Ishikawa (cell line): Measurements from ENCODE around the gene CACNA1C.

Experiments used
- CREB1 ChIP-seq: IDR thresholded peaks from 2 replicates; pipeline ENCODE4 v1.6.1; 2012; ENCODE audit warnings: low read depth
- EGR1 ChIP-seq: IDR thresholded peaks from 2 replicates; pipeline ENCODE4 v1.6.1; 2012
- EP300 ChIP-seq: IDR thresholded peaks from 2 replicates; pipeline ENCODE4 v1.6.1; 2012; ENCODE audit warnings: borderline replicate concordance
- RAD21 ChIP-seq: IDR thresholded peaks from 2 replicates; pipeline ENCODE4 v1.6.1; 2012; ENCODE audit warnings: low read depth
- REST ChIP-seq: IDR thresholded peaks from 2 replicates; pipeline ENCODE4 v1.6.1; 2012; ENCODE audit warnings: low read depth, mild to moderate bottlenecking
- TAF1 ChIP-seq: IDR thresholded peaks from 2 replicates; pipeline ENCODE4 v1.6.1; 2012; ENCODE audit warnings: low read depth, mild to moderate bottlenecking
- TCF12 ChIP-seq: IDR thresholded peaks from 2 replicates; pipeline ENCODE4 v1.6.1; 2012; ENCODE audit warnings: low read depth
- TEAD4 ChIP-seq: IDR thresholded peaks from 2 replicates; pipeline ENCODE4 v1.6.1; 2012
- YY1 ChIP-seq: IDR thresholded peaks from 2 replicates; pipeline ENCODE4 v1.6.1; 2012; ENCODE audit warnings: low read depth
- TF ChIP-seq, protein P1 (sequence below): IDR thresholded peaks from 2 replicates; pipeline ENCODE4 v1.6.1; 2012
- TF ChIP-seq, protein P2 (sequence below): IDR thresholded peaks from 2 replicates; pipeline ENCODE4 v1.6.1; 2012

DNA sequence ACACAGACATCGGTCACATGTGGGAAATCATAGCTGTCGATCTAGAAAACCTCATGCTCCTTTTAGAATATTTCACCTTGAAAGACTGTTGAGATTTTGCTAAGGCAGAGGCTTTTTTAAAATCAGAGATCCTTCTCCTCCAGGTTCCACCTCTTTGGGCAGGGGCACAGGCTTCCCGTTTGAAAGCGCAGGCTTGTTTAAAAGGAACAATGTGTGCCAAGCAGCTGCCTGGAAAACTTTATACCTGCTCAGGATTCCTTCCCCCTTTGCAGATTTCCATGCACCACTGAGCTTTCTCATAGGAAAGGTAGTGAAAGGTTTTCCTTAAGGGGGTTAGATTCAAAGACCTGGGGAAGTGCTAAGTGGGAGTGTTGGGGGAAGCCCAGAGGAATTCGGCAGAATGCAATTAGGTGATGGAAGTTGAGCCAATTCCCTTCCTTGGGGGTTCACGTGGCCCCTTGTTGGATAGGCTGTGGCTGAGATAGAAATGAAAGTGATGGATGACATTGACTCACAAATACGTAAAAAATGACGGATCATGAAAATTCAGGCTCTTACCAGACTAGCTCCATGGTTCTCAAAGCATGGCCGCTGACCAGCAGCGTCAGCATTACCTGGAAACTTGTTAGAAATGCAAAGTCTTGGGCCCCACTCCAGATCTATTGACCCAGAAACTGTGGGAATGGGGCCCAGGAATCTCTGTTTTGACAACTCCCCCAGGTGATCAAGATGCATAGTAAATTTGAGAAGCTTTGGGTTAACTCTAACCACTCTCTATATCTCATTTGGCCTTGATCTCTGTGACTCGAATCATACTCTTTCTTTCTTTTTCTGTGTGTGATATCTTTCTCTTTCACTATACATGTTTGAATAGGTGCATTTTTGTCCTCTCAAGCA lies 460.6 kb downstream of the CACNA1C start:
- TF ChIP-seq REST, result no peak
- TF ChIP-seq YY1, result no peak
- TF ChIP-seq EP300, result no peak
- TF ChIP-seq RAD21, result no peak
- TF ChIP-seq, protein P1, sequence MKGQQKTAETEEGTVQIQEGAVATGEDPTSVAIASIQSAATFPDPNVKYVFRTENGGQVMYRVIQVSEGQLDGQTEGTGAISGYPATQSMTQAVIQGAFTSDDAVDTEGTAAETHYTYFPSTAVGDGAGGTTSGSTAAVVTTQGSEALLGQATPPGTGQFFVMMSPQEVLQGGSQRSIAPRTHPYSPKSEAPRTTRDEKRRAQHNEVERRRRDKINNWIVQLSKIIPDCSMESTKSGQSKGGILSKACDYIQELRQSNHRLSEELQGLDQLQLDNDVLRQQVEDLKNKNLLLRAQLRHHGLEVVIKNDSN, result no peak
- no peak for TF ChIP-seq TEAD4
- no peak for TF ChIP-seq TCF12
- no peak for TF ChIP-seq EGR1
- TF ChIP-seq TAF1, result no peak
- TF ChIP-seq CREB1, result no peak
- TF ChIP-seq, protein P2, sequence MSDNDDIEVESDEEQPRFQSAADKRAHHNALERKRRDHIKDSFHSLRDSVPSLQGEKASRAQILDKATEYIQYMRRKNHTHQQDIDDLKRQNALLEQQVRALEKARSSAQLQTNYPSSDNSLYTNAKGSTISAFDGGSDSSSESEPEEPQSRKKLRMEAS, result no peak
